Chondrocyte (in vitro differentiated cells): ENCODE data around the gene LY9. TPM values are rescaled to one million over a fixed set of nuclear protein-coding genes. Genes with fewer than 3 reads are reported as not detected.

Experiments
- DNase-seq: peaks from one replicate; pipeline ENCODE4 v3.0.0; 2021; ENCODE audit warnings: mixed read lengths, low spot score
- H3K27ac Mint-ChIP-seq: one replicate; pipeline ENCODE4 v1.8.0; 2021; ENCODE audit warnings: mild to moderate bottlenecking, moderate library complexity, mixed read lengths; ENCODE audit not compliant: unreplicated experiment
- H3K27me3 Mint-ChIP-seq: 2 replicates; pipeline ENCODE4 v1.8.0; 2021; ENCODE audit warnings: low read depth, mixed read lengths
- H3K36me3 Mint-ChIP-seq: 2 replicates; pipeline ENCODE4 v1.8.0; 2021; ENCODE audit warnings: low read depth, mixed read lengths
- H3K4me1 Mint-ChIP-seq: 2 replicates; pipeline ENCODE4 v1.8.0; 2021; ENCODE audit warnings: low read depth, mild to moderate bottlenecking, mixed read lengths
- H3K4me3 Mint-ChIP-seq: one replicate; pipeline ENCODE4 v1.8.0; 2021; ENCODE audit warnings: mild to moderate bottlenecking, moderate library complexity, mixed read lengths; ENCODE audit not compliant: unreplicated experiment
- H3K9me3 Mint-ChIP-seq: 2 replicates; pipeline ENCODE4 v1.8.0; 2021; ENCODE audit warnings: low read depth, mixed read lengths
- CTCF ChIP-seq: fragments of 200-600 bp; sonication (generic); IDR thresholded peaks from 2 replicates; pipeline ENCODE4 v1.5.0; 2021; ENCODE audit warnings: antibody characterized with exemption, mild to moderate bottlenecking, moderate library complexity
- total RNA-seq: library from RNA; stranded (reverse); gene quantifications from 3 replicates; pipeline ENCODE4 v1.2.1, GENCODE V29; 2021

Gene LY9
- total RNA-seq, 1 donor from 2014 or later, result not detected

DNA sequence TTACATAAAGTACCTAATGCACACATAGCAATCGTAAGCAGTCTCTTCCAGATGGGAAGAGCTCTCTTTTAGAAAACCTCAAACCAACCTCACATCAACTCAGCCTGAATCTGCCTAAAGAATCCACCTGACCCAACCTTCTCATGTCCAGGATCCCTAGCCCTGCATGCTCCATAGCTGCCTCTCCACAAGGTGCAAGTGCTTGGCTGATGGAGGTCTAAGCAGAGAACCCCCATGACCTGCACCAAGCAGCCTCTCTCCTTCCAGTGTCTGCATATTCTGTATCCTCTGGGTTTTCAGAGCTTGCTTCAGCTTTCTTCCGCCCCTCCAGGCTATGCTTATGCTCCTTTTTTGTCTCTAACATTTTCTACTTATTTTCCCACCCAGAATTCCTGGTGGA is 2.5 kb downstream of the LY9 start:
- Mint-ChIP-seq H3K36me3 (no peaks in the 10 kb centered on the region), H3K27me3 (peaks cover 7% of the 10 kb centered on the region), H3K4me1 (no peaks in the 10 kb centered on the region), H3K9me3 (no peaks in the 10 kb centered on the region), H3K27ac (no peak overlapping the region), H3K4me3 (no peak overlapping the region)
- no peak for DNase-seq
- no peak for TF ChIP-seq CTCF

DNA sequence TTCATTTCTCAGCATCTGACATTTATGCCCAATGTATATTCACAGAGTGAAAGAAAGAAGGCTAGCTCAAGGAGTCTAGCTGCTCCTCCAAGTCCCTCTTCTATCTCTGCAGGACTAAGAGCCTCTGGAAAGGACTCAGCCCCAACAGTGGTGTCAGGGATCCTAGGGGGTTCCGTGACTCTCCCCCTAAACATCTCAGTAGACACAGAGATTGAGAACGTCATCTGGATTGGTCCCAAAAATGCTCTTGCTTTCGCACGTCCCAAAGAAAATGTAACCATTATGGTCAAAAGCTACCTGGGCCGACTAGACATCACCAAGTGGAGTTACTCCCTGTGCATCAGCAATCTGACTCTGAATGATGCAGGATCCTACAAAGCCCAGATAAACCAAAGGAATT is 3.7 kb downstream of the LY9 start:
- H3K27me3 Mint-ChIP-seq, result peaks cover 7% of the 10 kb centered on the region
- no peak overlapping the region for H3K27ac Mint-ChIP-seq
- no peaks in the 10 kb centered on the region for H3K4me1 Mint-ChIP-seq
- no peak for TF ChIP-seq CTCF
- H3K4me3 Mint-ChIP-seq, result no peak overlapping the region
- H3K36me3 Mint-ChIP-seq, result no peaks in the 10 kb centered on the region
- DNase-seq, result no peak
- H3K9me3 Mint-ChIP-seq, result peaks cover 6% of the 10 kb centered on the region

- H3K27me3 Mint-ChIP-seq, result peaks cover 7% of the 10 kb centered on the region
- DNase-seq, result no peak
- no peaks in the 10 kb centered on the region for H3K36me3 Mint-ChIP-seq
- no peak for TF ChIP-seq CTCF
- no peak overlapping the region for H3K4me3 Mint-ChIP-seq
- H3K4me1 Mint-ChIP-seq, result no peaks in the 10 kb centered on the region
- H3K27ac Mint-ChIP-seq, result no peak overlapping the region
- peaks cover 6% of the 10 kb centered on the region for H3K9me3 Mint-ChIP-seq
Observed at GRCh38 chr1:160800142-160800541, 4.2 kb downstream of the LY9 start.

GRCh38 chr1:160800645-160801408 is 4.9 kb downstream of the LY9 start:
- H3K4me3 Mint-ChIP-seq, result no peak overlapping the region
- DNase-seq, result no peak
- no peaks in the 10 kb centered on the region for H3K36me3 Mint-ChIP-seq
- peaks cover 7% of the 10 kb centered on the region for H3K27me3 Mint-ChIP-seq
- H3K27ac Mint-ChIP-seq, result no peak overlapping the region
- H3K4me1 Mint-ChIP-seq, result no peaks in the 10 kb centered on the region
- no peak for TF ChIP-seq CTCF
- H3K9me3 Mint-ChIP-seq, result peaks cover 8% of the 10 kb centered on the region

- peaks cover 18% of the 10 kb centered on the region for H3K9me3 Mint-ChIP-seq
- TF ChIP-seq CTCF, result no peak
- peaks cover 7% of the 10 kb centered on the region for H3K27me3 Mint-ChIP-seq
- no peaks in the 10 kb centered on the region for H3K4me1 Mint-ChIP-seq
- H3K4me3 Mint-ChIP-seq, result no peak overlapping the region
- H3K36me3 Mint-ChIP-seq, result no peaks in the 10 kb centered on the region
- no peak overlapping the region for H3K27ac Mint-ChIP-seq
- peak; percentile 76 for DNase-seq
Observed at GRCh38 chr1:160801836-160802580, 6.0 kb downstream of the LY9 start.
